GM12878 (cell line): ENCODE results near the gene THSD4. TPM values are rescaled to one million over a fixed set of nuclear protein-coding genes. Genes with fewer than 3 reads are reported as not detected.

Source experiments
- ATAC-seq: fragments of 200-7000 bp; cut with Tn5 transposase; 3 replicates; pipeline ENCODE4 v1.9.1; 2020; ENCODE audit warnings: mild to moderate bottlenecking, moderate library complexity
- BruUV-seq: library from RNA; stranded (reverse); fragments of 400-500 nt; replicated peaks from 2 replicates; lab custom pipeline; 2021; lab: Mats Ljungman, UMichigan
- CTCF ChIA-PET: fragments of 300-600 bp; sonication (Branson Sonifier 250); formaldehyde crosslinking; extraction: SDS; loops from one replicate; lab custom pipeline; 2021; ENCODE audit warnings: inconsistent platforms; lab: Yijun Ruan, JAX
- POLR2A ChIA-PET: fragments of 350-600 bp; formaldehyde crosslinking; extraction: SDS; loops from one replicate; lab custom pipeline; 2021; ENCODE audit warnings: inconsistent platforms; lab: Charles Lee
- RAD21 ChIA-PET: fragments of 300-600 bp; sonication (Branson Sonifier 250); formaldehyde crosslinking; loops from one replicate; lab custom pipeline; 2023; ENCODE audit warnings: antibody characterized with exemption; ENCODE audit not compliant: unreplicated experiment; lab: Charles Lee
- SMC1A ChIA-PET: fragments of 300-600 bp; sonication (Branson Sonifier 250); formaldehyde crosslinking; loops from one replicate; lab custom pipeline; 2023; ENCODE audit not compliant: unreplicated experiment, uncharacterized antibody; lab: Charles Lee
- DNase-seq: peaks from one replicate; pipeline ENCODE4 v3.0.0-alpha.2; 2011; ENCODE audit warnings: low read depth, low spot score
- FAIRE-seq: peaks from 3 replicates; lab custom pipeline; 2011; peaks lifted over from hg19 to GRCh38; lab: Jason Lieb, UNC
- H2AFZ ChIP-seq: 2 replicates; pipeline ENCODE4 v1.6.0; 2011; ENCODE audit warnings: low read depth, low read length, control low read depth; ENCODE audit not compliant: control insufficient read depth
- H3K27ac ChIP-seq: 2 replicates; pipeline ENCODE4 v1.5.1; 2011; ENCODE audit warnings: control low read depth; ENCODE audit not compliant: control insufficient read depth, insufficient read depth
- H3K27me3 ChIP-seq, 2 experiments: replicated peaks in 1 of 2; 2 replicates each; pipeline versions ENCODE4 v1.6.0 to v1.6.1; 2011; ENCODE audit warnings: low read length in 1 of 2; ENCODE audit not compliant: control insufficient read depth in 2 of 2, insufficient read depth in 2 of 2
- H3K36me3 ChIP-seq, 2 experiments: 2 replicates each; pipeline ENCODE4 v1.5.1; 2011; ENCODE audit warnings: low read length in 1 of 2; ENCODE audit not compliant: control insufficient read depth in 2 of 2, insufficient read depth in 2 of 2
- H3K4me1 ChIP-seq: 2 replicates; pipeline ENCODE4 v1.6.1; 2011; ENCODE audit warnings: mild to moderate bottlenecking, low read length, moderate library complexity, mixed read lengths; ENCODE audit not compliant: control insufficient read depth, insufficient read depth
- H3K4me2 ChIP-seq: 2 replicates; pipeline ENCODE4 v1.6.0; 2011; ENCODE audit warnings: control low read depth; ENCODE audit not compliant: control insufficient read depth, insufficient read depth
- H3K4me3 ChIP-seq: fragments of 200-600 bp; sonication (generic); 2 replicates; pipeline ENCODE4 v1.5.1; 2016
- H3K79me2 ChIP-seq: 2 replicates; pipeline ENCODE4 v1.6.0; 2011; ENCODE audit warnings: low read length; ENCODE audit not compliant: control insufficient read depth, insufficient read depth
- H3K9ac ChIP-seq: 2 replicates; pipeline ENCODE4 v1.8.0; 2011; ENCODE audit warnings: low read length, control low read depth, mixed read lengths; ENCODE audit not compliant: control insufficient read depth, insufficient read depth
- H3K9me3 ChIP-seq: replicated peaks from 3 replicates; pipeline ENCODE4 v1.5.1; 2011; ENCODE audit warnings: mild to moderate bottlenecking, low read length; ENCODE audit not compliant: control insufficient read depth, insufficient read depth
- H4K20me1 ChIP-seq: 2 replicates; pipeline ENCODE4 v1.6.0; 2011; ENCODE audit not compliant: control insufficient read depth, insufficient read depth
- BHLHE40 ChIP-seq, 2 experiments: fragments of 450-650 bp in 1 of 2; IDR thresholded peaks; 2 replicates each; pipeline ENCODE4 v1.6.1; 2011 to 2017; ENCODE audit warnings: low read depth in 2 of 2, borderline replicate concordance in 1 of 2, improper control_type of control experiment in 1 of 2, low read length in 1 of 2, mild to moderate bottlenecking in 1 of 2
- CBX5 ChIP-seq: sonication (generic); IDR thresholded peaks from 2 replicates; pipeline ENCODE4 v1.6.1; 2016; ENCODE audit warnings: low read depth, moderate library complexity, mild to moderate bottlenecking, inconsistent platforms
- CHD2 ChIP-seq: IDR thresholded peaks from 2 replicates; pipeline ENCODE4 v1.6.1; 2011; ENCODE audit warnings: low read depth, low read length, improper control_type of control experiment, borderline replicate concordance
- CREM ChIP-seq: IDR thresholded peaks from 2 replicates; pipeline ENCODE4 v1.6.1; 2014; ENCODE audit warnings: antibody characterized with exemption, low read depth
- E2F8 ChIP-seq: fragments of 450-650 bp; IDR thresholded peaks from 2 replicates; pipeline ENCODE4 v1.6.1; 2018; ENCODE audit warnings: mild to moderate bottlenecking, low read depth, moderate library complexity; ENCODE audit not compliant: partially characterized antibody
- EGR1 ChIP-seq, 2 experiments: IDR thresholded peaks; 1 replicate in 1 of 2; 2 replicates in 1 of 2; pipeline ENCODE4 v1.6.1; 2011 to 2012; ENCODE audit warnings: low read depth in 2 of 2, low read length in 2 of 2, borderline replicate concordance in 1 of 2, mild to moderate bottlenecking in 1 of 2, moderate library complexity in 1 of 2
- HDAC6 ChIP-seq: fragments of 200-600 bp; sonication (generic); IDR thresholded peaks from one replicate; pipeline ENCODE4 v1.8.0; 2017; ENCODE audit warnings: antibody characterized with exemption; ENCODE audit not compliant: unreplicated experiment
- JUND ChIP-seq: IDR thresholded peaks from 2 replicates; pipeline ENCODE4 v1.6.1; 2012; ENCODE audit warnings: low read depth, mild to moderate bottlenecking, low read length, improper control_type of control experiment, moderate library complexity
- MXI1 ChIP-seq: fragments of 150-350 bp; IDR thresholded peaks from 2 replicates; pipeline ENCODE4 v1.6.1; 2011; ENCODE audit warnings: low read depth, mild to moderate bottlenecking, inconsistent platforms, low read length, improper control_type of control experiment
- NFYA ChIP-seq: IDR thresholded peaks from 2 replicates; pipeline ENCODE4 v1.6.1; 2011; ENCODE audit warnings: low read depth, mild to moderate bottlenecking, low read length, improper control_type of control experiment, borderline replicate concordance
- SIN3A ChIP-seq: IDR thresholded peaks from 2 replicates; pipeline ENCODE4 v1.6.1; 2012; ENCODE audit warnings: low read depth, low read length, improper control_type of control experiment
- ZBTB11 ChIP-seq: fragments of 450-650 bp; formaldehyde crosslinking; IDR thresholded peaks from 2 replicates; pipeline ENCODE4 v1.5.0; 2022; ENCODE audit warnings: mild to moderate bottlenecking, missing genetic modification characterization
- ZNF217 ChIP-seq: fragments of 450-650 bp; IDR thresholded peaks from 2 replicates; pipeline ENCODE4 v1.6.1; 2017; ENCODE audit warnings: antibody characterized with exemption, mild to moderate bottlenecking
- ZZZ3 ChIP-seq: IDR thresholded peaks from 2 replicates; pipeline ENCODE4 v1.6.1; 2011; ENCODE audit warnings: low read depth; ENCODE audit not compliant: control insufficient read depth, insufficient read length
- WGBS: methylation state at CpG from one replicate; pipeline ENCODE4 v1.1.6; 2016; ENCODE audit warnings: low lambda C conversion rate; ENCODE audit not compliant: insufficient replicate concordance, insufficient coverage; ENCODE audit errors: missing lambda C conversion rate; 5-methylcytosine and 5-hydroxymethylcytosine counted together
- in situ Hi-C: fragments of 300-500 bp; cut with MboI; formaldehyde crosslinking; loops from 9 replicates; pipeline ENCODE4 v1.14.3; 2018; ENCODE audit warnings: mixed read lengths
- intact Hi-C: fragments of 100-400 bp; cut with micrococcal nuclease; formaldehyde crosslinking; loops from one replicate; pipeline ENCODE4 v1.14.2; 2022; ENCODE audit not compliant: unreplicated experiment
- polyA plus RNA-seq, 11 experiments: library from polyadenylated mRNA; depleted of rRNA in 4 of 11; unstranded in 6 of 11; stranded (reverse) in 5 of 11; fragments of >200 nt; fragmentation: Nextera tagmentation in 4 of 11; fragmentation: Illumina TruSeq in 1 of 11; extraction: Ambion mirVana in 4 of 11; extraction: Trizol in 1 of 11; gene quantifications; 1 replicate in 1 of 11; 2 replicates in 10 of 11; pipeline versions ENCODE4 v1.2.1 to v1.2.3, GENCODE V29; 2011 to 2016; ENCODE audit warnings: inconsistent platforms in 2 of 11, missing spikeins in 2 of 11, low read depth in 1 of 11
- total RNA-seq, 4 experiments: library from RNA; depleted of rRNA in 3 of 4; stranded (reverse); fragments of >200 nt in 3 of 4; fragmentation: Illumina TruSeq in 1 of 4; extraction: Trizol in 1 of 4; gene quantifications; 2 replicates each; pipeline versions ENCODE4 v1.2.1 to v1.2.3, GENCODE V29; 2013 to 2021

The THSD4 gene
- total and polyA plus RNA-seq, 10 of the 15 experiments (the other 5 are each of a cell fraction or from before 2014, with no cell fraction given): 0.04 to 0.13 (median 0.05) TPM; not detected in 7

- intact Hi-C loops: no loop called here
- H2AFZ ChIP-seq: no peak overlapping the region
- peaks cover 2 to 5% of the 10 kb centered on the region in 2 experiments; a peak in 2 of 4 replicates for H3K27me3 ChIP-seq
- TF ChIP-seq ZNF217: no peak
- TF ChIP-seq SIN3A: no peak
- TF ChIP-seq CHD2: no peak
- TF ChIP-seq ZBTB11 (CRISPR knock-in tag): no peak
- no peak for TF ChIP-seq MXI1
- TF ChIP-seq EGR1 (IDR thresholded peaks at IDR 0.05; ENCODE audit: borderline replicate concordance in 1 of 2, low read depth in 2 of 2, low read length in 2 of 2): no peak
- no peak for TF ChIP-seq CBX5
- TF ChIP-seq BHLHE40 (IDR thresholded peaks at IDR 0.05; ENCODE audit: borderline replicate concordance in 1 of 2, low read depth in 2 of 2, low read length in 1 of 2): no peak
- no peak for TF ChIP-seq JUND
- TF ChIP-seq NFYA: no peak
- TF ChIP-seq ZZZ3: no peak
- no peak for TF ChIP-seq HDAC6
- TF ChIP-seq CREM: no peak
- no peak for TF ChIP-seq E2F8
- TF ChIP-seq, all 136 proteins: peak for 0
- RAD21 ChIA-PET: no interaction called here
- POLR2A ChIA-PET: interaction anchor here (0.6 kb wide), 1 partner anchor 495 kb away, joined by 3 read pairs; no protein-coding TSS in a partner anchor
- WGBS: 0% methylated on average over 1 of the region's 1 CpG
- CTCF ChIA-PET: interaction anchor here (1.4 to 2.8 kb wide), 2 partner anchors 10 to 200 kb away, joined by 4 to 12 read pairs; no protein-coding TSS in a partner anchor
- no peaks in the 10 kb centered on the region for H4K20me1 ChIP-seq
- H3K27ac ChIP-seq: no peak overlapping the region
- no peaks in the 10 kb centered on the region for H3K4me1 ChIP-seq
- H3K36me3 ChIP-seq: no peaks in the 10 kb centered on the region
- SMC1A ChIA-PET: interaction anchor here (0.9 kb wide), 1 partner anchor 283 kb away, joined by 3 read pairs; no protein-coding TSS in a partner anchor
- H3K9me3 ChIP-seq: no peaks in the 10 kb centered on the region
- in situ Hi-C loops: no loop called here
- no peak overlapping the region for H3K4me3 ChIP-seq
- FAIRE-seq: no peak
- no TSS peak for BruUV-seq
- no peaks in the 10 kb centered on the region for H3K79me2 ChIP-seq
- no peak for ATAC-seq
- no peak overlapping the region for H3K9ac ChIP-seq
- DNase-seq: no peak
- no peak overlapping the region for H3K4me2 ChIP-seq
These were observed 617.9 kb downstream of the THSD4 start for GRCh38 chr15:71733122-71733521.
